Suprapubic skin (tissue), 4 donors: ENCODE results near the gene CEP120. TPM values are rescaled to one million over a fixed set of nuclear protein-coding genes. Genes with fewer than 3 reads are reported as not detected.

Experiments used
- DNase-seq, 2 donors: peaks; one replicate each; pipeline ENCODE4 v3.0.0-alpha.2; 2019; ENCODE audit warnings: low spot score in 2 of 2
- H3K27ac ChIP-seq: fragments of 200-600 bp; sonication (generic); one replicate; pipeline ENCODE4 v1.5.1; 2019
- H3K27me3 ChIP-seq: fragments of 200-600 bp; sonication (generic); one replicate; pipeline ENCODE4 v1.5.1; 2019
- H3K36me3 ChIP-seq: fragments of 200-600 bp; sonication (generic); one replicate; pipeline ENCODE4 v1.5.1; 2019
- H3K4me1 ChIP-seq: fragments of 200-600 bp; sonication (generic); one replicate; pipeline ENCODE4 v1.5.1; 2019
- H3K4me3 ChIP-seq: fragments of 200-600 bp; sonication (generic); one replicate; pipeline ENCODE4 v1.5.1; 2019; ENCODE audit warnings: mild to moderate bottlenecking
- H3K9me3 ChIP-seq: fragments of 200-600 bp; sonication (generic); one replicate; pipeline ENCODE4 v1.5.1; 2019
- CTCF ChIP-seq, 2 donors: fragments of 200-600 bp in 1 of 2; fragments of 450-650 bp in 1 of 2; sonication (generic) in 1 of 2; IDR thresholded peaks; one replicate each; pipeline ENCODE4 v1.5.1; 2016 to 2019; ENCODE audit warnings: antibody characterized with exemption in 2 of 2, mild to moderate bottlenecking in 1 of 2, moderate library complexity in 1 of 2
- EP300 ChIP-seq: sonication (generic); formaldehyde crosslinking; IDR thresholded peaks from one replicate; pipeline ENCODE4 v1.6.1; 2017; ENCODE audit warnings: antibody characterized with exemption
- POLR2A ChIP-seq, 2 donors: fragments of 450-650 bp; IDR thresholded peaks; one replicate each; pipeline ENCODE4 v1.6.1; 2017; ENCODE audit warnings: antibody characterized with exemption in 2 of 2, mild to moderate bottlenecking in 2 of 2, moderate library complexity in 2 of 2
- POLR2AphosphoS5 ChIP-seq, 3 donors: sonication (generic); formaldehyde crosslinking; IDR thresholded peaks; one replicate each; pipeline ENCODE4 v1.6.1; 2017; ENCODE audit warnings: antibody characterized with exemption in 3 of 3
- WGBS: methylation state at CpG from one replicate; pipeline ENCODE4 v1.1.5; 2018; 5-methylcytosine and 5-hydroxymethylcytosine counted together
- total RNA-seq, 4 donors: library from RNA; depleted of rRNA; stranded (reverse); fragments of >200 nt; gene quantifications; one replicate each; pipeline ENCODE4 v1.1.0, GENCODE V29; 2016

The CEP120 gene
- total RNA-seq, 4 donors from 2014 or later, result 5.7 to 18.3 (median 10.7) TPM

DNA sequence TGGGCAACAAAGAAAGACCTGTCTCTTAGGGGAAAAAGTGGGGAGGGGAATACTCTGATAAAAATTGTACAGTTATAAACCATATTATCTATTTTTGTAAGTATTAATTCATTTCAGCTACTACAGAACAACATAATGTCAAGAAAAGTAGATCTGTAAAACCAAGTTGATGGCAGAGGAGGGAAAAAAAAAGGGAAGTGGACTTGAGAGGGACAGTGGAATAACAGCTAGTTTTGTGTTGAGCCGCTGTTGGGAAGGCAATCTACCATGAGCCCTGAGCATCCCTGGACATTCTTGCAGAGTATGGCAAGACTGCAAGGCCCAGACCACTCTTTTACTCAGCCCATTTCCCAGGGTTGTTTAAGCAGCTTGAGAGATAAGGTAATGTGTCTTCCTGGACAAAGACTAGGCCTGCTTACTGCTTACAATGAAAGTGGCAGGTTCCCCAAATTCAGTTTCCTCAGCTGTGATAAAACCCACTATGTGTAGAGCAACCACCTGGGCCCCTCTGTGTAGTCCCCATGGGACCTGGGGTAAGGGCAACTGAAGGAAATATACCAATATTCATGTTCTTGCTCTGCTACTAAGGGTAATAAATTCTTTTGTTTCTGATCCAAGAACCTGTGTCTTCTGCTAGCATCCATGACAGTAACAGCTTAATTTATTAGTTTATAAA lies 25.0 kb downstream of the CEP120 start:
- TF ChIP-seq CTCF (IDR thresholded peaks at IDR 0.05) (no peak), POLR2A (IDR thresholded peaks at IDR 0.05) (no peak), POLR2AphosphoS5 (IDR thresholded peaks at IDR 0.05) (no peak)
- no peak overlapping the region for H3K4me3 ChIP-seq
- DNase-seq, result no peak
- H3K27ac ChIP-seq, result no peak overlapping the region
- H3K4me1 ChIP-seq, result no peaks in the 10 kb centered on the region
- H3K9me3 ChIP-seq, result no peaks in the 10 kb centered on the region
- 93% methylated on average over 1 of the region's 1 CpG for WGBS
- H3K27me3 ChIP-seq, result no peaks in the 10 kb centered on the region
- peaks cover 51% of the 10 kb centered on the region for H3K36me3 ChIP-seq

DNA sequence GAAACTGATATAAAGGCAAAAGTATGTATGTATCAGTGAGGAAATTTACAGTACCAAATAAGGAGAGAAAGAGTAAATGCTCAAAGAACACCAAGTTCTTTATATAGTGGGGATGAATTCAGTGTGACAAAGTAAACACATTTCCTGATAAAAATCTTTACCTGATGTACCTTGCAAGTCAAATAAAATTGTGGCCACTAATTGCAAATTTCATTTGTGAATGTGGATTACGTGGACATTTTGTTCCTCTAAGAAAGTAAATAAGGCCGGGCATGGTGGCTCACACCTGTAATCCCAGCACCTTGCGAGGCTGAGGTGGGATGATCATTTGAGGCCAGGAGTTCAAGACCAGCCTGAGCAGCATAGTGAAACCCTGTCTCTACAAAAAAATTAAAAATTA lies 25.7 kb downstream of the CEP120 start:
- no peak overlapping the region for H3K4me3 ChIP-seq
- peaks cover 51% of the 10 kb centered on the region for H3K36me3 ChIP-seq
- DNase-seq, result no peak
- TF ChIP-seq EP300 (no peak), POLR2AphosphoS5 (IDR thresholded peaks at IDR 0.05) (no peak), CTCF (IDR thresholded peaks at IDR 0.05) (no peak)
- no peaks in the 10 kb centered on the region for H3K27me3 ChIP-seq
- no peaks in the 10 kb centered on the region for H3K4me1 ChIP-seq
- WGBS, result 97% methylated on average over 3 of the region's 3 CpGs
- H3K27ac ChIP-seq, result no peak overlapping the region
- no peaks in the 10 kb centered on the region for H3K9me3 ChIP-seq

DNA sequence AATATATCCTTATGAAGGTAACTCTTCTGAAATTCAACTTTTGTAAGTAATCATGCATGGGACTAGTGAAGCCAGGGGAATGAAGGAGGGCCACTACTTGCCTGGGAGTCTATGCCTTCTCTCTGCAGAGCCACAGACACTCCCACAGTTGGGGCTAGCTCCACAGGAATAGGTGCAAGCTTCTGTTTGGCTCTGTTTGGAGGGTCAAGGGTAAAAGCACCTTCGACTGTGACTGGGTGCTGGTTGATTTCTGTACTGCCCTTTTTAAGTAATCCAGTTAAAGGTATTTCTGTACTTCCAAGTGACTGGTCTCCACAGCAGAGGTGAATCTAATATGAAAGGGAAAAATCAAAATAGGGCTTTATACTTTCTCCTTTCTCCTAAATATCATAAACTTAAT lies 32.2 kb downstream of the CEP120 start:
- Histone ChIP-seq H3K4me1 (no peaks in the 10 kb centered on the region), H3K9me3 (no peaks in the 10 kb centered on the region), H3K27ac (no peak overlapping the region), H3K4me3 (no peak overlapping the region), H3K27me3 (no peaks in the 10 kb centered on the region), H3K36me3 (peaks cover 40% of the 10 kb centered on the region)
- TF ChIP-seq EP300, result no peak
- no peak for TF ChIP-seq POLR2A (IDR thresholded peaks at IDR 0.05)
- TF ChIP-seq POLR2AphosphoS5 (IDR thresholded peaks at IDR 0.05), result no peak
- no peak for TF ChIP-seq CTCF (IDR thresholded peaks at IDR 0.05)
- DNase-seq, result no peak
- WGBS, result 83% methylated on average over 1 of the region's 1 CpG

GRCh38 chr5:123389794-123390193 lies 33.4 kb downstream of the CEP120 start:
- Histone ChIP-seq H3K9me3 (no peaks in the 10 kb centered on the region), H3K27ac (no peak overlapping the region), H3K4me1 (no peaks in the 10 kb centered on the region), H3K27me3 (no peaks in the 10 kb centered on the region), H3K36me3 (peaks cover 50% of the 10 kb centered on the region), H3K4me3 (no peak overlapping the region)
- DNase-seq, result no peak
- TF ChIP-seq POLR2AphosphoS5 (IDR thresholded peaks at IDR 0.05), result no peak
- no peak for TF ChIP-seq EP300
- TF ChIP-seq POLR2A (IDR thresholded peaks at IDR 0.05), result no peak
- no peak for TF ChIP-seq CTCF (IDR thresholded peaks at IDR 0.05)

- WGBS, result 94% methylated on average over 3 of the region's 3 CpGs
- Histone ChIP-seq H3K27ac (no peak overlapping the region), H3K4me3 (no peak overlapping the region), H3K9me3 (no peaks in the 10 kb centered on the region), H3K4me1 (no peaks in the 10 kb centered on the region), H3K36me3 (peaks cover 51% of the 10 kb centered on the region), H3K27me3 (no peaks in the 10 kb centered on the region)
- no peak for DNase-seq
- TF ChIP-seq POLR2A (IDR thresholded peaks at IDR 0.05) (no peak), EP300 (no peak), CTCF (IDR thresholded peaks at IDR 0.05) (no peak)
Measured at GRCh38 chr5:123387313-123387712, 35.9 kb downstream of the CEP120 start.
